HepG2 (cell line): ENCODE data around the gene CXXC5. TPM values are rescaled to one million over a fixed set of nuclear protein-coding genes. Genes with fewer than 3 reads are reported as not detected.

Experiments used
- ESRRA ChIP-seq: sonication (generic); formaldehyde crosslinking; IDR thresholded peaks from 2 replicates; pipeline ENCODE4 v1.5.1; 2020; ENCODE audit warnings: mild to moderate bottlenecking, low read depth, missing genetic modification reagents
- GABPB1 ChIP-seq: IDR thresholded peaks from 2 replicates; pipeline ENCODE4 v1.6.1; 2016; ENCODE audit warnings: mild to moderate bottlenecking, missing genetic modification reagents, moderate library complexity, missing compliant biosample characterization
- NCOA2 ChIP-seq: sonication (generic); formaldehyde crosslinking; IDR thresholded peaks from 2 replicates; pipeline ENCODE4 v1.8.0; 2022; ENCODE audit warnings: inconsistent platforms
- NONO ChIP-seq, 2 experiments: fragments of 450-650 bp in 1 of 2; sonication (generic) in 1 of 2; formaldehyde crosslinking in 1 of 2; IDR thresholded peaks in 1 of 2; conservative IDR thresholded peaks in 1 of 2; 2 replicates each; pipeline versions ENCODE4 v1.6.1 to v1.8.0; 2017 to 2022; ENCODE audit warnings: mild to moderate bottlenecking in 1 of 2, missing genetic modification reagents in 1 of 2, moderate library complexity in 1 of 2
- PITX1 ChIP-seq: sonication (generic); formaldehyde crosslinking; IDR thresholded peaks from 2 replicates; pipeline ENCODE4 v1.5.1; 2020; ENCODE audit warnings: mild to moderate bottlenecking, missing genetic modification reagents
- SMC3 ChIP-seq: IDR thresholded peaks from 2 replicates; pipeline ENCODE4 v1.6.1; 2011; ENCODE audit warnings: low read length, improper control_type of control experiment
- XRCC5 ChIP-seq: fragments of 200-400 bp; formaldehyde crosslinking; optimal IDR thresholded peaks from 2 replicates; pipeline ENCODE3; 2017; ENCODE audit warnings: mild to moderate bottlenecking, low read length
- YY1 ChIP-seq: IDR thresholded peaks from 2 replicates; pipeline ENCODE4 v1.6.1; 2011; ENCODE audit warnings: low read length, low read depth, moderate library complexity, mild to moderate bottlenecking; ENCODE audit not compliant: insufficient read depth, insufficient replicate concordance
- ZNF225 ChIP-seq: sonication (generic); formaldehyde crosslinking; IDR thresholded peaks from 2 replicates; pipeline ENCODE4 v1.4.0; 2020; ENCODE audit warnings: mild to moderate bottlenecking, missing genetic modification reagents
- ZNF234 ChIP-seq: sonication (generic); formaldehyde crosslinking; conservative IDR thresholded peaks from 2 replicates; pipeline ENCODE4 v1.5.1; 2020; ENCODE audit warnings: mild to moderate bottlenecking, missing genetic modification reagents
- ZNF614 ChIP-seq: IDR thresholded peaks from 2 replicates; pipeline ENCODE4 v1.6.1; 2018; ENCODE audit warnings: missing biosample characterization, missing genetic modification reagents, inconsistent platforms, borderline replicate concordance
- ZNF775 ChIP-seq: sonication (generic); formaldehyde crosslinking; IDR thresholded peaks from 2 replicates; pipeline ENCODE4 v1.4.0; 2020; ENCODE audit warnings: missing genetic modification reagents, mild to moderate bottlenecking, moderate library complexity, borderline replicate concordance
- ZNF850 ChIP-seq: sonication (generic); formaldehyde crosslinking; conservative IDR thresholded peaks from 2 replicates; pipeline ENCODE4 v1.9.0; 2021; ENCODE audit warnings: mild to moderate bottlenecking, missing genetic modification reagents
- polyA plus RNA-seq, 8 experiments: library from polyadenylated mRNA; depleted of rRNA in 3 of 8; stranded (reverse) in 7 of 8; unstranded in 1 of 8; fragments of >200 nt; fragmentation: Illumina TruSeq in 4 of 8; extraction: Trizol in 4 of 8; gene quantifications; 2 replicates each; pipeline versions ENCODE4 v1.2.1 to v1.2.3, GENCODE V29; 2011 to 2016; ENCODE audit warnings: low read depth in 4 of 8, missing spikeins in 1 of 8, mixed read lengths in 1 of 8; ENCODE audit not compliant: insufficient read depth in 1 of 8
- total RNA-seq, 5 experiments: library from RNA; depleted of rRNA; stranded (reverse); fragments of >200 nt; fragmentation: Illumina TruSeq; extraction: Trizol; gene quantifications; 2 replicates each; pipeline ENCODE4 v1.2.3, GENCODE V29; 2016; ENCODE audit warnings: low read depth in 1 of 5
- TF ChIP-seq, protein P1 (sequence below): sonication (generic); formaldehyde crosslinking; IDR thresholded peaks from 2 replicates; pipeline ENCODE4 v1.4.0; 2020; ENCODE audit warnings: missing genetic modification reagents
- TF ChIP-seq, protein P2 (sequence below): sonication (generic); formaldehyde crosslinking; IDR thresholded peaks from 2 replicates; pipeline ENCODE4 v1.4.0; 2020; ENCODE audit warnings: missing genetic modification reagents
- TF ChIP-seq, protein P3 (sequence below): sonication (generic); formaldehyde crosslinking; IDR thresholded peaks from 2 replicates; pipeline ENCODE4 v1.4.0; 2020; ENCODE audit warnings: missing genetic modification reagents, borderline replicate concordance
- TF ChIP-seq, protein P4 (sequence below): sonication (generic); formaldehyde crosslinking; IDR thresholded peaks from 2 replicates; pipeline ENCODE4; 2020; ENCODE audit warnings: missing genetic modification reagents, mild to moderate bottlenecking, borderline replicate concordance
- TF ChIP-seq, protein P5 (sequence below): sonication (generic); formaldehyde crosslinking; IDR thresholded peaks from 2 replicates; pipeline ENCODE4 v1.9.0; 2021; ENCODE audit warnings: missing genetic modification reagents, mild to moderate bottlenecking, borderline replicate concordance

Gene CXXC5
- total and polyA plus RNA-seq, 2 of the 13 experiments (the other 11 are each of a cell fraction or from before 2014, with no cell fraction given): 32.3 to 33.0 TPM

DNA sequence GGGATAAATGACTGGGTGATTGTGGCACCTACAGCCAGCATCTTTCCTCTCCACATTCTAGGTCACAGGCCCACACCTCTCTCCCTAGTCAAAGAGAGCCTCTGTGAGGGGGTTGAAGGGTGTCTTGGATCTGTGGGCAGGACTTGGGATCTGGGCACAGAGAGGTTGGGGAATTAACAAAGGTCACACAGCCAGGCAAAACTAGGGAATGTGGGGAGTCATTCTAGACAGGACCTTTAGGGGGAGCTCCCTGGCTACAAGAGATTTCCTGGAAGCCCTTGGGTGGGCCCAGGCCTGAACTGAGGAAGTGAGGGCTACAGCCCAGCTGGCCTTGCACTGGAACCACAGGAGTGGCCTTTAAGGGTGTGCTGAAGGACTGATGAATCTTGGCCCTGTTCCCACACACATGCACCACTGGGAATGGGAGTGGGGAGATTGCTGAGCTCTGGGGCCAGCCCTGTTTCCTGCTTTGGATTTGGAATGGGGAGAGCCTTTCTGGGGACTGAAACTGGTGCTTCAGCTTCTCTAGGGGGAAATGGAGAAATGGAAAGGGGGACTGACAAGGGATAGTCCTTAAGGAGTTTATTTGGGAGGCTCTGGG, 12.4 kb upstream of the CXXC5 start (continued):
- TF ChIP-seq, protein P1, sequence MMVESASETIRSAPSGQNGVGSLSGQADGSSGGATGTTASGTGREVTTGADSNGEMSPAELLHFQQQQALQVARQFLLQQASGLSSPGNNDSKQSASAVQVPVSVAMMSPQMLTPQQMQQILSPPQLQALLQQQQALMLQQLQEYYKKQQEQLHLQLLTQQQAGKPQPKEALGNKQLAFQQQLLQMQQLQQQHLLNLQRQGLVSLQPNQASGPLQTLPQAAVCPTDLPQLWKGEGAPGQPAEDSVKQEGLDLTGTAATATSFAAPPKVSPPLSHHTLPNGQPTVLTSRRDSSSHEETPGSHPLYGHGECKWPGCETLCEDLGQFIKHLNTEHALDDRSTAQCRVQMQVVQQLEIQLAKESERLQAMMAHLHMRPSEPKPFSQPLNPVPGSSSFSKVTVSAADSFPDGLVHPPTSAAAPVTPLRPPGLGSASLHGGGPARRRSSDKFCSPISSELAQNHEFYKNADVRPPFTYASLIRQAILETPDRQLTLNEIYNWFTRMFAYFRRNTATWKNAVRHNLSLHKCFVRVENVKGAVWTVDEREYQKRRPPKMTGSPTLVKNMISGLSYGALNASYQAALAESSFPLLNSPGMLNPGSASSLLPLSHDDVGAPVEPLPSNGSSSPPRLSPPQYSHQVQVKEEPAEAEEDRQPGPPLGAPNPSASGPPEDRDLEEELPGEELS (CRISPR knock-in tag): no peak
- peak; percentile 29; the same call in 1 of the 2 replicates for TF ChIP-seq PITX1 (CRISPR knock-in tag)
- no peak for TF ChIP-seq NONO (IDR thresholded peaks at IDR 0.05)
- TF ChIP-seq NONO (CRISPR knock-in tag; conservative IDR thresholded peaks at IDR 0.05): peak; percentile 35; the same call in 1 of the 2 replicates
- no peak for TF ChIP-seq YY1
- TF ChIP-seq SMC3: peak; percentile 50; the same call in 1 of the 2 replicates
- no peak for TF ChIP-seq ZNF775 (CRISPR knock-in tag)
- TF ChIP-seq, protein P2, sequence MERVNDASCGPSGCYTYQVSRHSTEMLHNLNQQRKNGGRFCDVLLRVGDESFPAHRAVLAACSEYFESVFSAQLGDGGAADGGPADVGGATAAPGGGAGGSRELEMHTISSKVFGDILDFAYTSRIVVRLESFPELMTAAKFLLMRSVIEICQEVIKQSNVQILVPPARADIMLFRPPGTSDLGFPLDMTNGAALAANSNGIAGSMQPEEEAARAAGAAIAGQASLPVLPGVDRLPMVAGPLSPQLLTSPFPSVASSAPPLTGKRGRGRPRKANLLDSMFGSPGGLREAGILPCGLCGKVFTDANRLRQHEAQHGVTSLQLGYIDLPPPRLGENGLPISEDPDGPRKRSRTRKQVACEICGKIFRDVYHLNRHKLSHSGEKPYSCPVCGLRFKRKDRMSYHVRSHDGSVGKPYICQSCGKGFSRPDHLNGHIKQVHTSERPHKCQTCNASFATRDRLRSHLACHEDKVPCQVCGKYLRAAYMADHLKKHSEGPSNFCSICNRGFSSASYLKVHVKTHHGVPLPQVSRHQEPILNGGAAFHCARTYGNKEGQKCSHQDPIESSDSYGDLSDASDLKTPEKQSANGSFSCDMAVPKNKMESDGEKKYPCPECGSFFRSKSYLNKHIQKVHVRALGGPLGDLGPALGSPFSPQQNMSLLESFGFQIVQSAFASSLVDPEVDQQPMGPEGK: peak; percentile 41; the same call in 1 of the 2 replicates
- TF ChIP-seq ZNF850 (CRISPR knock-in tag): no peak
- TF ChIP-seq, protein P3, sequence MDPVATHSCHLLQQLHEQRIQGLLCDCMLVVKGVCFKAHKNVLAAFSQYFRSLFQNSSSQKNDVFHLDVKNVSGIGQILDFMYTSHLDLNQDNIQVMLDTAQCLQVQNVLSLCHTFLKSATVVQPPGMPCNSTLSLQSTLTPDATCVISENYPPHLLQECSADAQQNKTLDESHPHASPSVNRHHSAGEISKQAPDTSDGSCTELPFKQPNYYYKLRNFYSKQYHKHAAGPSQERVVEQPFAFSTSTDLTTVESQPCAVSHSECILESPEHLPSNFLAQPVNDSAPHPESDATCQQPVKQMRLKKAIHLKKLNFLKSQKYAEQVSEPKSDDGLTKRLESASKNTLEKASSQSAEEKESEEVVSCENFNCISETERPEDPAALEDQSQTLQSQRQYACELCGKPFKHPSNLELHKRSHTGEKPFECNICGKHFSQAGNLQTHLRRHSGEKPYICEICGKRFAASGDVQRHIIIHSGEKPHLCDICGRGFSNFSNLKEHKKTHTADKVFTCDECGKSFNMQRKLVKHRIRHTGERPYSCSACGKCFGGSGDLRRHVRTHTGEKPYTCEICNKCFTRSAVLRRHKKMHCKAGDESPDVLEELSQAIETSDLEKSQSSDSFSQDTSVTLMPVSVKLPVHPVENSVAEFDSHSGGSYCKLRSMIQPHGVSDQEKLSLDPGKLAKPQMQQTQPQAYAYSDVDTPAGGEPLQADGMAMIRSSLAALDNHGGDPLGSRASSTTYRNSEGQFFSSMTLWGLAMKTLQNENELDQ (CRISPR knock-in tag): no peak
- TF ChIP-seq ZNF614 (CRISPR knock-in tag): no peak
- no peak for TF ChIP-seq ZNF225 (CRISPR knock-in tag)
- TF ChIP-seq ESRRA (CRISPR knock-in tag): no peak
- no peak for TF ChIP-seq GABPB1
- TF ChIP-seq, protein P4, sequence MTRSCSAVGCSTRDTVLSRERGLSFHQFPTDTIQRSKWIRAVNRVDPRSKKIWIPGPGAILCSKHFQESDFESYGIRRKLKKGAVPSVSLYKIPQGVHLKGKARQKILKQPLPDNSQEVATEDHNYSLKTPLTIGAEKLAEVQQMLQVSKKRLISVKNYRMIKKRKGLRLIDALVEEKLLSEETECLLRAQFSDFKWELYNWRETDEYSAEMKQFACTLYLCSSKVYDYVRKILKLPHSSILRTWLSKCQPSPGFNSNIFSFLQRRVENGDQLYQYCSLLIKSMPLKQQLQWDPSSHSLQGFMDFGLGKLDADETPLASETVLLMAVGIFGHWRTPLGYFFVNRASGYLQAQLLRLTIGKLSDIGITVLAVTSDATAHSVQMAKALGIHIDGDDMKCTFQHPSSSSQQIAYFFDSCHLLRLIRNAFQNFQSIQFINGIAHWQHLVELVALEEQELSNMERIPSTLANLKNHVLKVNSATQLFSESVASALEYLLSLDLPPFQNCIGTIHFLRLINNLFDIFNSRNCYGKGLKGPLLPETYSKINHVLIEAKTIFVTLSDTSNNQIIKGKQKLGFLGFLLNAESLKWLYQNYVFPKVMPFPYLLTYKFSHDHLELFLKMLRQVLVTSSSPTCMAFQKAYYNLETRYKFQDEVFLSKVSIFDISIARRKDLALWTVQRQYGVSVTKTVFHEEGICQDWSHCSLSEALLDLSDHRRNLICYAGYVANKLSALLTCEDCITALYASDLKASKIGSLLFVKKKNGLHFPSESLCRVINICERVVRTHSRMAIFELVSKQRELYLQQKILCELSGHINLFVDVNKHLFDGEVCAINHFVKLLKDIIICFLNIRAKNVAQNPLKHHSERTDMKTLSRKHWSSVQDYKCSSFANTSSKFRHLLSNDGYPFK: no peak
- TF ChIP-seq XRCC5: peak; percentile 30
- no peak for TF ChIP-seq ZNF234 (CRISPR knock-in tag)
- no peak for TF ChIP-seq NCOA2
- TF ChIP-seq, protein P5, sequence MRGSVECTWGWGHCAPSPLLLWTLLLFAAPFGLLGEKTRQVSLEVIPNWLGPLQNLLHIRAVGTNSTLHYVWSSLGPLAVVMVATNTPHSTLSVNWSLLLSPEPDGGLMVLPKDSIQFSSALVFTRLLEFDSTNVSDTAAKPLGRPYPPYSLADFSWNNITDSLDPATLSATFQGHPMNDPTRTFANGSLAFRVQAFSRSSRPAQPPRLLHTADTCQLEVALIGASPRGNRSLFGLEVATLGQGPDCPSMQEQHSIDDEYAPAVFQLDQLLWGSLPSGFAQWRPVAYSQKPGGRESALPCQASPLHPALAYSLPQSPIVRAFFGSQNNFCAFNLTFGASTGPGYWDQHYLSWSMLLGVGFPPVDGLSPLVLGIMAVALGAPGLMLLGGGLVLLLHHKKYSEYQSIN (CRISPR knock-in tag): no peak
